NCI-H1694 (cell line): ENCODE measurements around the gene SELENOT.
"Not testable (repeated sequence)": the region's sequence is repeated elsewhere in the genome, so short reads cannot be mapped to it uniquely, and the experiment has no call there.

Source experiments
- DNase-seq: peaks from one replicate; lab custom pipeline; 2025; lab: John Stamatoyannopoulos, UW

SELENOT gene, protein sequence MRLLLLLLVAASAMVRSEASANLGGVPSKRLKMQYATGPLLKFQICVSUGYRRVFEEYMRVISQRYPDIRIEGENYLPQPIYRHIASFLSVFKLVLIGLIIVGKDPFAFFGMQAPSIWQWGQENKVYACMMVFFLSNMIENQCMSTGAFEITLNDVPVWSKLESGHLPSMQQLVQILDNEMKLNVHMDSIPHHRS

DNA sequence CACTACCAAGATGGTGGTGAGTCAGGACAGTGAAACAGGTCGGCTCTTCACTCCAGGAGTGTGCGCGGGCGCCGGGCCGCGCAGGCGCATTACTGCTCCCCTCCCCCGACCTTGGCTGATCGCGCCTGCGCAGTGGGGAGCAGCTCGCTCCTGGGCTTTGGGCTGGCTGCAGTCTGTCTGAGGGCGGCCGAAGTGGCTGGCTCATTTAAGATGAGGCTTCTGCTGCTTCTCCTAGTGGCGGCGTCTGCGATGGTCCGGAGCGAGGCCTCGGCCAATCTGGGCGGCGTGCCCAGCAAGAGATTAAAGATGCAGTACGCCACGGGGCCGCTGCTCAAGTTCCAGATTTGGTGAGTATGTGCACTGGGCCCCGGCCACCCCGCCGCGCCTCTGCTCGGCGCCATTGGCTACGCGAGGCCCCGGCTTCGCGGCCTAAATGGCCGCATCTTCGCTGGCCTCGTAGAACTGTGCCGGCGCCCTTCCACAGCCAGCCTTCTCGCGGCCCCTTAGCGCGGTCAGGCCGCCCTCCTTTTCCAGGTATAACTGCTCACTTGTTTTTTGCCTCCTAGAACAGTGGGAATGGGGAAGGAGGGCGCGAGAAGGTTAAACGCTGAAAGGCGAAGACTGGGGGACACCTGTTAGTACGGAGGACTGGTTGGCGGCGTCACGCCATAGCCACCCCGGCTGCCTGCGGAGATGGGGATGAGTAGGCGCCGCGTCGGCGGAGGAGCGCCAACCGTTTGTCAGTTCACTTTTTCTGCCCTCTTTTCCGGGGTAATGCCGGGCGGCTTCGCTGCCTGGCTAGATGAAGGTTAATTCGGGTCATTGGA, at the start of gene SELENOT:
Gene SELENOT (plus strand): TSS at position 169 of the 827 bp plus-strand sequence. CDS start 42 bp downstream, at position 211.
- DNase-seq, result peak; percentile 90

DNA sequence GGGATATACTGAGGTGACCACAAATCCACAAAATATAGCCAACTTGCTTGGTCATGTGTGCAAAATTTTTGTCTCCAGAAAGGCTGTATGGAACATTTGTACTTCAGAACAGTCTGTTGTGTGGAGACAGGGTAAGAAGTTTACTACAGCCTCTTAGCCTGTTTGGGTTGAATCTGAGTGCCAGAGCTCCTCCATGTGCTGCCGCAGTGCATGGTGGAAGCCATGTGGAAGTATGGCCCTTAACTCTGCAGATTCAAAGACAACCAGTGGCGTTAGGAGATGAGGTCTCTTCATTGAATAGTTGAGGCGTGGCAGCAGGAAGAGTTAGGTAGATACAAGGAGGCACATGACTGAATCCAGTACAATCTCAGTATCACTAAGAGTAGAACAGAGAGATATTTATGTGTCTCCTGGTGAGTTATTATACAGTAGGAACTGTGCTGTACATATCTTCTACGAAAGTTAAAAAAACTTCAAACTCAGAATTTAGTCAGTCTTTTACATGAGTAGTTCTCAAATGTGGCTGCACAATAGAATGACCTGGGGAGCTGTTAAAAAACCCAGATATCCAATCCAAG, 47.2 kb upstream of the SELENOT start:
- DNase-seq, result no peak

DNA sequence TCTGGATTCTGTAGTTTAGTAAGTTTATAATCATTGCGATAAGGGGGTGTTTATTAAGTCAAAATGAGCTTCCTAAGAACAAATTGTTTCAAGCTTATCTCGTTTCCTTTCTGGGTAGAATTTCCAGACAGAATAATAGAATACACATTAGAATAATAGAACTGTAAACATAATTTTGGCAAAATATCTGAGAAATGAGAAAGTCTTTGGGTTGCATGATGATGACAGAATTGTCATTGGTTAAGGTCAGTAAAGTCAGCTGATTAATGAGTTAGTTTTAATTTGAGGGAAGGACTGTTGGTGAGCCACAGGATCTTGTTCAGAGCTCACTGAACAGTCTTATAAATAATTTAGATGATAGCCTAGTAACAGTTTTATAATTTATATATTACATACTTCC, 46.3 kb upstream of the SELENOT start:
- no peak for DNase-seq

DNA sequence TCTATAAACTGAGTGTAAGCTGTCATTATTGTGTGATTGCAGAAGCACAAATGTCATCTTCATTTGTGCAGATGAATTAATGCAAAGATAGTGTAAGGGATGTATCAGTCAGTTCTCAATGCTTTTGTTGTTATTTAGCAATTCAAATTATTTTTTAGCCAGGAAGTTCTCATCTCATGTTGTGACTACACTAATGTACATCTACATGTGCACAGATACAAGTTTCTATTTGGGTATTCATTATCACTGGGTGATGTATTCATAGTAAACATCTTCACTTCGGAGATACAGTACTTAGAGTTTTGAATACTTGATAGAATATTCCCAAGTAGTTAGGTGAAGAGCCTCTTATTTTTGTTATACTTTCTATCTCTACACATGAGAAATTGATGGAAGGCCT, 45.4 kb upstream of the SELENOT start:
- DNase-seq, result no peak

DNA sequence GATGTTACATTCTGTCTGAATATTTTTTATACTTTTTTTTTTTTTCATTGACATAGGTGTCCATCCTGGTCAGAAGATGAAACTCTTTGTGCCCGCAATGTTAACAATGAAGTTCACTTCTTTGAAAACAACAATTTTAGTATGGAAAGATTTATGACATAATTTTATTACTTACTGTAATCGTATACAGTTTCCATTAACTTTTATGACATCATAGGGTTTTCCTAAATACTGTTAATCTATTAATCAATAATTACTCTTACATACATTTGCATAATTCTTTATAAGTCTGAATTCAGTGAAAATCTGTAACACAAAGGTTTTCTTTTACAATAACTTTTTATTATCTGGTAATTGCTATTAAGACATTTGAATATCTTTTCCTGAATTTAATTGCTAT, 38.9 kb upstream of the SELENOT start:
- no peak for DNase-seq

DNA sequence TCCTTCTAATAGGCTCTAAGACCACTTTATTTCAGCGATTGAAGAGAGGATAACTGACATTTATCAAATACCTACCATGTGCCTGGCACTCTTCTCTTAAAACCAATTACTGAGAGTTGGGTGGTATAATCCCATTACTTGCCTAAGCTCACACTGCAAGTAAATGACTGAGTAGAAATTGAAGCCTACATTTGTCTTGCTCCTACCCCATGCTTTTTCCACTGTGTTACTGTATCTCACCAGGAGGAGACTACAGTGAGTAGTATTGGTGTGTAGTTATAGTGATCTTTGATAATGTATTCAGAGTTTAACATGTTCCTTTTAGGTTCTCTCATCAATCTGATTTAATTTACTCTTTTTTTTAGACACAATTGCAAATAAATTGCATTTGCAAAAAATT, 35.8 kb upstream of the SELENOT start:
- no peak for DNase-seq

DNA sequence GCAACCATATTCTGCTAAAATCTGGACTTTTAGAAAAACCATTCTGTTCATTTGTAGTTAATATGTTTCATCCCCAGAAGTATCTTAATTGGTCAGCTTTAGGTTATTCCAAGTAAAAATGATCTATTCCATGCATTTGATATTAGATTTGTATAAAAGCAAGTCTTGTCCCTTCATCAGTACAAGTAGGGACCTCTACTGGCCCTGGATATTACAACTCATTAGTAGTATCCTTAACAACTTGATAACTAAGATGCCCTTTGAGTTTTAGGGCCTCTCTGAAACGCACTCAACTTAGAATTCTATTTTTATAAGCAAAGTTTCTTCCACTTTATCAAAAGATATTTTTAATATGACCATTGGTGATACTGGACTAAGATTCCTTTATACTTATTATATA, 25.3 kb upstream of the SELENOT start:
- no peak for DNase-seq

DNA sequence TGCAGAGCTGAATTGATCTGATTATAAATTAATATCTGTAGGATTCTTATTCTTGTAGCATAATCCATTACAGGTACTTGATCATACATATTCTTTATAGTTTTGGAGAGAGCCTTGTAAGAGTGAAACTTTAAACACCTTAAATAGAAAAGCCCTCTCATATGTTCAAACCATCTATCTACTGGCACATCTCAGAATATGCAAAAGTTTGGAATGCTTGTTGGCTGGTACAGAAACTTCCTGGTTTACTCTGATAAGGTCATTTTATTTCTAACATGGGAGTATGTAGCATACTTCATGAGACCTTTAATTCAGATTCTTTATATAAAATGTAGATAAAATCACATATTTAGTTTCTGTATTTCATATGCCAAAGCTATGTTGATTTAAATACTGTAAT, 21.9 kb upstream of the SELENOT start:
- DNase-seq, result no peak

DNA sequence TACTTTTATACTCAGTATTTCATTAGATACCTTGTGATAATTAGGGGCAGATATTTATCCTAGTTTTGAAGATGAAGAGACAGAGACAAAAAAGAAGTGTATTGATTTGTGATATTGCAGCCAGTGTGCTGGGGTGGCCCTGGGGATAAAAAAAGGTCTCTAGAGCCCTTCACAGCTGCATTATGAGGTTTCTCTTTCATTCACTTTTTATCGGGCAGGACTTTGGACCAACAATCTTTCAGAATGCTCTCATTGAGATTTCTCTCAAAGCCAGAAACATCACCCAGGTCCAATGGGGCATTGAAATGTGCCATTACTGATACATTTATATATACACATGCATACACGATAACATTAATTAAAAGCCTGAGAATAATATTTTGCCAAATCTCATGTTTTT, 20.5 kb upstream of the SELENOT start:
- no peak for DNase-seq

DNA sequence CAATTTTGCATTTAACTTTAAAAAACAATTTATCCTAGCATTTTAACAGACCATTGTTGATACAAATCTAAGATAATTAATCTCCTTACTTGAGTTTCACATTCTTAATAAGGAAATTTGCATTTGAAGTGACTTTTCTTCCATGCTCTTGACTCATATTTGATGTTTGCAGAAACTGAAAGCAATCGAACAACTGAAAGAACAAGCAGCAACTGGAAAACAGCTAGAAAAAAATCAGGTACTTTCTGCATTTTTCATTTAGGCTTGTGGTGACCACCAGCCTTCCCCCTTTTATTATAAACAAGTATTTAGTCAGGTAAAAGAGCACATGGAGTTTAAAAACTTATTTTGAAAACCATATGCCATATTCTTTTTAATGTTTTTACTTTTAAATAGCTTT, 20.1 kb upstream of the SELENOT start:
- DNase-seq, result no peak

DNA sequence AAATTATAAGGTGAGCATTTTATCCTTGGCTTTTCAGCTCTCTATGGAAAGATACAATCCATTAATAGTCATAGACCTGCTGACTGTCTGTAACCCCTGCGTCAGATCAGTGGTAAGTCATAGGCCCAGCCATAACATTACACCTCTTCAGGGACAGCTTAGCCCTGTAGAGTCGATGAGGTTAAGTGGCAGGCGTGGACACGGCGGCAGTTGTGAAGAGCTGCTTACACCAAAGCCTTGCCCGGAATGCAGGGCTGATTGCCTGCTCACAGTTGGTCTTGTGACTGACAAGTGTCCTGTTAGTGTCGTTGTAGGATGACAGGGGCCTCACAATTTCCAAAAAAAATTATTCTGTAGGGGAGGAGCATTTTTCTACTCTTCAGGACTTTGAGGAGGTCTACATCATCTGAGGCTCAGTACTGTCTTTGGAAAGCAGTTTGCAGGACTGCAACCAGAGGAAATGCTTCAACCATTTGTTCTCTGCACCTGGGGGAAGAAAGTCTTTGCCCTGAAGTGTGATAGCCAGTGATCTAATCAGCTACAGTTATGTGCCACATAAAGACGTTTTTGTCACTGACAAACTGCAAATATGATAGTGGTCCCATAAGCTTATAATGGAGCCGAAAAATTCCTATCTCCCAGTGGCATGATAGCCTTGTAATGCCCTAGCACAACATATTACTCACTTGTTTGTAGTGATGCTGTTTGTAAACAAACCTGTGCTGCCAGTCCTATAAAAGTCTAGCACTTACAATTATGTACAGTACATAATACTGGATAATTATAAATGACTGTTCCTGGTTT, 14.9 kb upstream of the SELENOT start:
- DNase-seq, result no peak

DNA sequence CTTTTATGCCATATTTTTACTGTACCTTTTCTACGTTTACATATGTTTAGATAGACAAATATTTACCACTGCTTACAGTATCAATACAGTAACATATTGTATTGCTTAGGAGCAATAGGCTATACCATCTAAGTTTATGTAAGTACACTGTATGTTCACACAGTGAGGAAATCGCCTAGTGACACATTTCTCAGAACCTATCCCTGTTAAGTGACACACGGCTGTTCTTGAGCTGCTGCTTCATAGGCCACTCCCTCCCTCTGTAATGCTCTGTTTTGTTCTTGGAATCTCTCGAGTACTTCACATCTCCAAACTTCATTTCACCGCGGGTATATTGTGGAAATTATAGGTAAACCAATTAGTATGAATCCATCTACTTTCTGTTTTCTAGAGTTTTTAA, 13.4 kb upstream of the SELENOT start:
- no peak for DNase-seq

DNA sequence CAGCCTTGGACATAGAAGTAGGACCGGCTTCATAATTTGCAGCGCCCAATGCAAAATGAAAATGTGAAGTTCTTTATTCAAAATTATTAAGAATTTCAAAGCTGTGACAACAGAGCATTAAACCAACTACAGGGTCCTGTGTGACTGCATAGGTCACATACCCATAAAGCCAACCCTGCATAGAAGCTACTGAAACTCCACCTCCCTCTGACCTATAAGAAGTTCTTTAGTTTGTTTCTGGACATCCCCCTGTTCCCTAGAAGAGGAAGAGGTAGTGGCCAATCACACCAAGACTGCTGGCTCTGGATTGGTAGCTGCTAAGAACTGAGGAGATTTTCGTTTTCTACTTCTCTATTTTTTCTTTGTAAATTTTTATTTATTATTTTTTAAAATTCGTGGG, 9.0 kb upstream of the SELENOT start:
- no peak for DNase-seq

DNA sequence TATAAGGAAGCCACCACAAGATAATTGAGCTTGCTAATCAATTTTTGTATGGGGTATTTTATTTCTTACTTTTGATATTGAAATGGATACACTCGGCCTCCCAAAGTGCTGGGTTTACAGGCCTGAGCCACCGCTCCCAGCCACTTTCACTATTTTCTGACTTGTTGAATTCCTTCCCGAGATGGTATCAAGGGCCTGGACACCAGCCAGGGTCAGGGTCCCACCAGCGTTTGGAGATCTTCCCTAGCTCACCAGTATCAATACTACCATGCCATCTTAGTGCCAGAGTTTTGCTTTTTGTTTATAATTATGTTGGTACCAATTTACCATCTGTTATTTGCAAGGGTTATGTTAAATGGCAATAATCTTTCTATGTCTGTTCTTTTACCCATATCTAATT, 5.5 kb upstream of the SELENOT start:
- no peak for DNase-seq

DNA sequence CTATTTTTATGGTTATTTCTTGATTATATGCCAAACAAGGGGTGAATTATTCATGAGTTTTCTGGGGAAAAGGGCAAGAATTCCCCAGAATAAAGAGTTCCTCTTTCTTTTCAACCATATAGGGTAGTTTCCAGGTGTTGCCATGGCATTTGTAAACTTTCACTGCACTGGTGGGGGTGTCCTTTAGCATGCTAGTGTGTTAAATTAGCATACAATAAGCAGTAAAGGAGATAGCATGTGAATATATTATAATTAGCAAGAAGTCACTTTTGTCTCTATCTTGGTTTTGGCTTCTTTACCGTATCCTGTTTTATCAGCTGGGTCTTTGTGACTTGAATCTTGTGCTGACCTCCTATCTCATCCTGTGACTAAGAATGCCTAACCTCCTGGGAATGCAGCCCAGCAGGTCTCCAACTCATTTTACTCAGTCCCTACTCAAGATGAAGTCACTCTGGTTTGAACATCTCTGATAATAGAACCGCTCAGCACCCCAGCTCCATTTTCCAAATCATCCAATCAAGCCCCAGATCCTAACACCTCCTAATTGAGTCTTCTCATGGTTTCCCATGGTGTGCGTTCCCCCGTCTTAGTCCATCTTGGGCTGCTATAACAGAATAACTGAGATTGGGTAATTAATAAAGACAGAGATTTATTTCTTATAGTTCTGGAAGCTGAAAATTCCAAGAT, 3.4 kb upstream of the SELENOT start:
- DNase-seq, result no peak

DNA sequence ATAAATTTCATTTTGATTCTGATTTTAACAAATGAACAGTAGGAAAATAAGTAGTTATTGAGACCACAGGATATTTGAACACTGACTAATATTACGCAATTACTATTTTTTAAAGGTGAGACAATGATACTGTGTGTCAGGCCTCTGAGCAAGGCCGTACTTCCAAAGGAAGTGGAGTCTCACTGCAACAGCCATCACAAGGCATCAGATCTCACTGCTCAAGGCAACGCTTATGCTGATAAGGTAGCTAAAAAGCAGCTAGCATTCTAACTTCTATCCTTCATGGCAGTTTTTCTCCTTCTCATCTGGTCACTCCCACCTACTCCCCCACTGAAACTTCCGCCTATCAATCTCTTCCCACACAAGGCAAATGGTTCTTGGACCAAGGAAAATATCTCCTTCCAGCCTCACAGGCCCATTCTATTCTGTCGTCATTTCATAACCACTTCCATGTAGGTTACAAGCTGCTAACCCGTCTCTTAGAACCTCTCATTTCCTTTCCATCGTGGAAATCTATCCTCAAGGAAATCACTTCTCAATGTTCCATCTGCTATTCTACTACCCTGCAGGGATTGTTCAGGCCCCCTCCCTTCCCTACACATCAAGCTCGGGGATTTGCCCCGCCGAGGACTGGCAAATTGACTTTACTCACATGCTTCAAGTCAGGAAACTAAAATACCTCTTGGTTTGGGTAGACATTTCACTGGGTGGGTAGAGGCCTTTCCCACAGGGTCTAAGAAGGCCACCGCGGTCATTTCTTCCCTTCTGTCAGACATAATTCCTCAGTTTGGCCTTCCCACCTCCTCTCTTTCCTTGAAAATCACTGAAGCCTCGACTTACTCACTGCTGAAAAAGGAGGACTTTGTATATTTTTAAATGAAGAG, 2.2 kb upstream of the SELENOT start:
- not testable (repeated sequence) for DNase-seq

DNA sequence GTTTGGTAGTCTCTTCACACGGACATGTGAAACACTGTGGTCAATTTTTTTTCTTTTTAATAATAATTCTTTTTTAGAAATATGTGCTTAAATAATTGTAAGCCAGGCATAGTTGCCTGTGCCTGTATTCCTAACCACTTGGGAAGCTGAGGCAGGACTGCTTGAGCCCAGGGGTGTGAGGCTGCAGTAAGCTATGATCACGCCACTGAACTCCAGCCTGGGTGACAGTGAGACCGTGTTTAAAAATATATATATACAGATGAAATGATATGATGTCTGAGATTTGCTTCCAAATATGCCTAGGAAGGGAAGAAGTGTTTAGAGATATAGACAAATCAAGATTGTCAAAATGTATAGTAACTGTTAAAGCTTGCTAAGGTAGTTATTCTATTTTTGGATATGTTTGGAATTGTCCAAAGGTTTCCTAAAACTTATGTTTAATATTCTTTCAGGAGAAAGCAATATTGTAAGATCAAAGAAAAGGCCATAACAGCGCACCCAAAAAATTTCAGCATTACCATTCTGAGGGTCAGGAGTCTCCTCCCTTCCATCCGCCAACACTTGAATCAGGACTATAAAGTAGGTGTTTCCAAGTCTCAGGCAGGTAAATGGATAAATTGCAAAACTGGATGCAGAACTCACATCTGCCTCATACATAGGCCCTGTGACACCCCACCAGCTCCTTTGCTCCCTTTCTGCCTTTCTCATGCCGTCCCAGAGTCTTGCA, 532 bp upstream of the SELENOT start:
- no peak for DNase-seq

DNA sequence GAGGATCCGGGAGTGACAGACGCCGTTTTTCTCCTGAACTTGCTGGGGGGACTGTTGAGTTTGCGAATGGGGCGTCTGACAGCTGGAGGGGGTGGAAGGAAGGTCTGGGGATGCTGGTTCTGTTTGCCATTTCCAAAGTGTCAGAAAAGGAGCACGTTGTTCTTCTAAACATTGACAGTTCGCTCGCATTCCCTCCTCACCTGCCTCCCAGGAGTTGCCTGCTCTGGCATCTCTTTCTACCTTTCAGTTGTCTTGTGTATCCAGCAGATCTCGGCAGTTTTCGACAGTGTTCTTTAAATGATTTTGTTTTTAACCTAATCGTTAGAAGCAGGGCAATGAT, 829 bp downstream of the SELENOT start:
- no peak for DNase-seq

DNA sequence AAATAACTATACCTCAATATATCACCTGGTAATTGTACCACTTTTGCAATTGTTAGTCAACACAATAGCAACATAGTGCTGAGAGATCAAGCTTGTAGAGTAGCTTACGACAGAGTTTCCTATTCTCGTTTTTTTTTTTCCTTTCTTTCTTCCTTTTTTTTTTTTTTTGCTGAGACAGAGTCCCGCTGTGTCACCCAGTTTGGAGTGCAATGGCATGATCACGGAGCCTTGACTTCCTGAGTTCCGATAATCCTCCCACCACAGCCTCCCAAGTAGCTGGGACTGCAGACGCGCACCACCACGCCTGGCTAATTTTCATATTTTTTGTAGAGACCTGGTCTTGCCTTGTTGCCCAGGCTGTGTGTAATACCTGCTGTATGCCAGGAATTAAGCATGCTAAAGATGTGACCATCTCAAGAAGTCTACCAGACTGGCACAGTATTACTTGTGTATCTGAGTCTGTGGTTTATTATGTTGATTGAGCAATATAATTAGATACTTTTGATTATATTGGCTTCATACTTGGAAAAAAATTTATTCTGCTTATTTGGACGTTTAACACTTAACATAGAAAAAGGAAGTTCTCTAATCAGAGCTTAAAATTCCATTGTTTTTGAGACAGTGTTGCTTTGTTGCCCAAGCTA, 3.0 kb downstream of the SELENOT start:
- DNase-seq, result no peak
